GM12873 (cell line): ENCODE measurements around the gene MYOT.

Source experiments
- TF ChIP-seq, protein P1 (sequence below): IDR thresholded peaks from 2 replicates; pipeline ENCODE4 v1.5.1; 2012; ENCODE audit warnings: low read depth, mild to moderate bottlenecking, moderate library complexity, low read length, control low read depth; ENCODE audit not compliant: insufficient read depth; ENCODE audit errors: missing control alignments

MYOT gene

DNA sequence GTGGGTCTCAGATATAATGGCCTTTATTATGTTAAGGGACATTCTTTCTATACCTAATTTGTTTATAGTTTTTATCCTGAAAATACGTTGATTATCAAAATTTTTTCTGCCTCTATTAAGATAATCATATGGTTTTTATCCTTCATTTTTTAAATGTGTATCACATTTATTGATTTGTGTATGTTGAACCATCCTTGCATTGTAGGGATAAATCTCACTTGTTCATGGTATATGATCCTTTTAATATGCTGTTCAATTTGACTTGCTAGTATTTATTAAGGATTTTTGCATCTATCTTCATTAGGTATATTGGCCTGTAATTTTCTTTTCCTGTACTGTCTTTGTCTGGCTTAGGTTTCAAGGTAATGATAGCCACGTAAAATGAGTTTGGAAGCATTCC, 47.1 kb downstream of the MYOT start:
- TF ChIP-seq, protein P1, sequence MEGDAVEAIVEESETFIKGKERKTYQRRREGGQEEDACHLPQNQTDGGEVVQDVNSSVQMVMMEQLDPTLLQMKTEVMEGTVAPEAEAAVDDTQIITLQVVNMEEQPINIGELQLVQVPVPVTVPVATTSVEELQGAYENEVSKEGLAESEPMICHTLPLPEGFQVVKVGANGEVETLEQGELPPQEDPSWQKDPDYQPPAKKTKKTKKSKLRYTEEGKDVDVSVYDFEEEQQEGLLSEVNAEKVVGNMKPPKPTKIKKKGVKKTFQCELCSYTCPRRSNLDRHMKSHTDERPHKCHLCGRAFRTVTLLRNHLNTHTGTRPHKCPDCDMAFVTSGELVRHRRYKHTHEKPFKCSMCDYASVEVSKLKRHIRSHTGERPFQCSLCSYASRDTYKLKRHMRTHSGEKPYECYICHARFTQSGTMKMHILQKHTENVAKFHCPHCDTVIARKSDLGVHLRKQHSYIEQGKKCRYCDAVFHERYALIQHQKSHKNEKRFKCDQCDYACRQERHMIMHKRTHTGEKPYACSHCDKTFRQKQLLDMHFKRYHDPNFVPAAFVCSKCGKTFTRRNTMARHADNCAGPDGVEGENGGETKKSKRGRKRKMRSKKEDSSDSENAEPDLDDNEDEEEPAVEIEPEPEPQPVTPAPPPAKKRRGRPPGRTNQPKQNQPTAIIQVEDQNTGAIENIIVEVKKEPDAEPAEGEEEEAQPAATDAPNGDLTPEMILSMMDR = no peak

DNA sequence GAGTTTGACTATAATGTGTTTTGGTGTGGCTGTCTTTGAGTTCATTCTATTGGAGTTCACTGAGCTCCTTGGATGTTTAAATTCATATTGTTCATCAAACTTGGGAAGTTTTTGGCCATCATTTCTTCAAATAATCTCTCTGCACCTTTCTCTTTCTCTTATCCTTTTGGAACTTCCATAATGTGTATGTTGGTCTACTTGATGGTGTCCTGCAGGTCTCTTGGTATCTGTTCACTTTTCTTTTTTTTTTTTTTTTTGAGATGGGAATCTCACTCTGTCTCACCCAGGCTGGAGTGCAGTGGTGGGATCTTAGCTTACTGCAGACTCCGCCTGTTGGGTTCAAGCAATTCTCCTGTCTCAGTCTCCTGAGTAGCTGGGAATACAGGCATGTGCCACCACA, 49.3 kb downstream of the MYOT start:
- TF ChIP-seq, protein P1 = no peak

DNA sequence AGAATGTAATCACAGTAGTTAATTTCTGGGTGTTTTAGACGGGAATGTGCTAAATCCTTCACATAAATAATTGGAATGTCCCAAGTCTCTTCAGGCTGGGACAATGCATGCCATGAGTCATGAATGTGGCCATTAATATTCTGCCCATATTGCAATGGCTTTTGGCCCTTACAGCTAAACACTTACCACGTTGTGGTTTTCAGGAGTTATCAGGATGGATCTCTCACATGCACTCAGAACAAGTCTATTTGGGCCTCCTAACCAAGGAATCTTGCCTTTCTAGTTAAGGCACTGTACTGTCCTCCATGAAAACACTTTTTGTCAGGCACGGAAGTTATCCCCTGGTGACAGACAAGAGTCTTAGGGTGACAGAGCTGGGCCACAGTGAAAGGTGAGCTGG, 54.3 kb downstream of the MYOT start:
- TF ChIP-seq, protein P1 = no peak

DNA sequence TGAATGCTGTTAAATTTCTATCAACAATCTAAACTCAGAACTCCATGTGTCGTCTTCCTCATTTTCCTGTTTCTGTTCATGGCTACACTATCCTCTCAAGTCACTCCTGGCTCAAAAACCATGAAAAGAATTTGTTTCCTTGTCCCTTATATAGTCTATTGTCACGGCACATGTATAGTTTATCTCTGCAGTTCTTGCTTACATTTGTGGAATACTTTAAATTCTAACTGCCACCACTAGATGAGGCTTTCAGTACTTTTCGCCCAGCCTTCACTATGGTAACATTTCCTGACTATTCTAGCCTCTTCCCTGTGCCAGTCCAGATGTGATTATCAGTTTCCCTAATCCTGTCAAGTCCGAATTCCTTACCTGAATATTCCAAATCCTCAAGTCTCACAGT, 56.2 kb downstream of the MYOT start:
- TF ChIP-seq, protein P1 = no peak

DNA sequence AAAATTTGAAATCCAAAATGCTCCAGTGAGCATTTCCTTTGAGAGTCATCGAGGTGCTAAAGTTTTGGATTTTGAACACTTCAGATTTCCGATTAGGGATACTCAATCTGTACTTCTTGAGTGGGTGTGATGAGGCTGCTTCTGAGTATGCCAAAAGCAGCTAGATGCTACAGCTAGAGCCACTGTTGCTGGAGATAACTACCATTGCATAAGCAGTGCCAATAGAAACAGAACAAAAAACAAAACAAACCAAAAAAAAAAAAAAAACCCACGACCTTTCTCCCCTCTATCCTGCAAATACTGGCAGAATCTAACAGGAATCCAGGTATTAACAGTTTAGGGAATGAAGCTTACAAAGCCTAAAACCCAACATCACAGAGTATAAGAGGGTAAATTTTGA, 65.1 kb downstream of the MYOT start:
- TF ChIP-seq, protein P1 = no peak

DNA sequence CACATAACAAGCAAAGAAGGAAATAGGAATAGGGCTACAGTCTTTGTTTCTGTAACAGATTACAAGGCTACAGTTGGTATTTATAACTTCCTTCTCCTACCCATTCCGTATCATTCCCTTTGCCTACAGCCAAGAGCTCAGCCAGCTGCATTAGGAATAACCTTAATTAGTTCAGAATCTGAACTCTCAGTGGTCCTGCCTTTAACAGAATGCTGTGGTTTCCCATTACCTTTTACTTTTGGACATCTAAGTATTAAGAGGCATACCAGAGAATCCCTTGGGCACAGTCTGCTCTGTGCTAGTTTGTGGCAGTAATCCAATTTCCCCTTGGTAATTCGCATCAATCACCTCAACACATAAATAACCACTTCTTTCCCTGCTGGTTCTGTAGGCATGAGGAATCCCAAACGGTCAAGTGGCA, 65.8 kb downstream of the MYOT start:
- TF ChIP-seq, protein P1 = no peak

DNA sequence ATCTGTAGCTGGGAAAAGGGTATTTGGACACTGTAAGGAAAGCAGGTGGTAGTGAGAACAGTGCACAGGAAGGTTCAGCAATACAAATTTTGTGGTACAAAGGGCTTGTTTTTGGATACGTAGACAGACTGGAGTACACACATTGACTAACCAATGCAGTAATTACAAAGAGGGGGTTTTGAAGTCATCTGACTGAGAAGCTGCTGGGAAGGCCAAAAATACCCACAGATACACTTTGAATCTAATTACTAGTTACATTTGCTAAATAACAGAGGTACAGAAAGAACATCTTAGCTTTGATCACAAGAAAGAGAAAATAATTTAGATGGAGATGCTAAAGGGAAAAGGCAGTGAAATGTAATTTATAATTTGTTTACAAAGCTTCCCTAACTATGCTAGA, 67.5 kb downstream of the MYOT start:
- TF ChIP-seq, protein P1 = no peak
